Neutrophil (primary cell): Measurements from ENCODE around the gene POC1A.
"Not testable (repeated sequence)": the region's sequence is repeated elsewhere in the genome, so short reads cannot be mapped to it uniquely, and the experiment has no call there.

Experiments used
- H3K27ac ChIP-seq: fragments of 200-600 bp; sonication (generic); 2 replicates; pipeline ENCODE4 v1.5.1; 2016; ENCODE audit warnings: mild to moderate bottlenecking, moderate library complexity
- H3K27me3 ChIP-seq: fragments of 200-600 bp; sonication (generic); 2 replicates; pipeline ENCODE4 v1.6.0; 2016; ENCODE audit warnings: mild to moderate bottlenecking
- H3K36me3 ChIP-seq: fragments of 200-600 bp; sonication (generic); 2 replicates; pipeline ENCODE4 v1.5.1; 2017
- H3K4me1 ChIP-seq, 2 experiments: fragments of 200-600 bp in 1 of 2; sonication (generic) in 1 of 2; 1 replicate in 1 of 2; 2 replicates in 1 of 2; pipeline versions ENCODE4 v1.5.1 to v1.6.1; 2013 to 2016; ENCODE audit warnings: low read depth in 1 of 2, low read length in 1 of 2, mild to moderate bottlenecking in 1 of 2, moderate library complexity in 1 of 2; ENCODE audit not compliant: control insufficient read depth in 1 of 2, insufficient read depth in 1 of 2
- H3K4me3 ChIP-seq, 2 experiments: fragments of 200-600 bp in 1 of 2; sonication (generic) in 1 of 2; 1 replicate in 1 of 2; 2 replicates in 1 of 2; pipeline ENCODE4 v1.5.1; 2013 to 2016; ENCODE audit warnings: low read depth in 1 of 2, low read length in 1 of 2, mild to moderate bottlenecking in 1 of 2, moderate library complexity in 1 of 2
- H3K9me3 ChIP-seq: fragments of 200-600 bp; sonication (generic); 2 replicates; pipeline ENCODE4 v1.5.1; 2016
- CTCF ChIP-seq: fragments of 200-600 bp; sonication (generic); IDR thresholded peaks from 2 replicates; pipeline ENCODE4 v1.5.1; 2016; ENCODE audit warnings: antibody characterized with exemption

POC1A gene

DNA sequence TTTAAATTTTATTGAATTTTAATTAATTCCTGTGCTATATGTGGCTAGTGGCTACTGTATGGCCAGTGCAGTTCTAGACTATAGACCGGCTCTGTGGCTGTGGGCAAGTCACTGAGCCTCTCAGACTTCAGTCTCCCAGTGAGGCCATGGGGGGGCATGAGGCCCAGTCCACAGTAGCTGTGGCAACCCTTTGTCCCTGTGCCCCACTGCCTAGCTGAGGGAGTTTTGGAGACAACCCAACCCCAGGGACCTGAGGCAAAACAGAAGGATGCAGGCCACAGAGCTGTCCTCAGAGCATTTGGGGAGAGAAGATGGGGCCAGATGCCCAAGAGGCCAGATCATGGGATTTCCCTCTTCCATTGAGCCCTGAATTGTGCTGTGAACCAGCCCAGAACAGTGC lies 18.9 kb upstream of the POC1A start:
- Histone ChIP-seq H3K36me3 (no peaks in the 10 kb centered on the region), H3K27ac (no peak overlapping the region), H3K4me3 (no peak overlapping the region), H3K27me3 (no peaks in the 10 kb centered on the region), H3K4me1 (no peaks in the 10 kb centered on the region), H3K9me3 (no peaks in the 10 kb centered on the region)
- TF ChIP-seq CTCF, result no peak

DNA sequence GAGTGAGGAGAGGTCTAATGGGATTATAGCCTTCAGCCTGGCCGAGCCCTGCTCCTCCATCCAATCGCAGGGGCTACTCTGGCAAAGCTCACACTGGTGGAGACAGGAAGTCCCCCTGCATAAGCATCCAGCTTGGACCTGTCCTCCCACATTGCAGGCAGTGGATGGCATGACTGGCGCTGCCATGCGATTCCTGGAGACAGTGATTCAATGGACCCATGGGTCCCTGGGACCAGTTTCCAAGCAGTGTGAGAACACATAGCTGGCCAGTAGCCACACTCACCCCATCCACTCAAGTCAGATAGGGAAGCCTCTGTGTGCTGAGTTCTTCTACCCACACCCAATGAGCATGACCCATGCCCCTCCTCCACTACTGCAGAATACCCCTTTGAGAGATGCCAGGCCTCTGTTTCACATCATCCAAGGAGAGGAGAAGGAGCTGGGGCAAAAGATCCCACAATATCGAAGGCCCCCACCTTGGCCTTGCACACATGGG lies 18.1 kb upstream of the POC1A start:
- no peaks in the 10 kb centered on the region for H3K36me3 ChIP-seq
- no peak overlapping the region for H3K27ac ChIP-seq
- no peaks in the 10 kb centered on the region for H3K27me3 ChIP-seq
- no peak for TF ChIP-seq CTCF
- no peak overlapping the region for H3K4me3 ChIP-seq
- no peaks in the 10 kb centered on the region for H3K4me1 ChIP-seq
- no peaks in the 10 kb centered on the region for H3K9me3 ChIP-seq

- no peak overlapping the region for H3K27ac ChIP-seq
- H3K27me3 ChIP-seq, result no peaks in the 10 kb centered on the region
- no peaks in the 10 kb centered on the region for H3K9me3 ChIP-seq
- TF ChIP-seq CTCF, result no peak
- H3K4me3 ChIP-seq, result no peak overlapping the region
- H3K4me1 ChIP-seq, result no peaks in the 10 kb centered on the region
- H3K36me3 ChIP-seq, result no peaks in the 10 kb centered on the region
Measured at GRCh38 chr3:52171514-52172261, 17.5 kb upstream of the POC1A start.

DNA sequence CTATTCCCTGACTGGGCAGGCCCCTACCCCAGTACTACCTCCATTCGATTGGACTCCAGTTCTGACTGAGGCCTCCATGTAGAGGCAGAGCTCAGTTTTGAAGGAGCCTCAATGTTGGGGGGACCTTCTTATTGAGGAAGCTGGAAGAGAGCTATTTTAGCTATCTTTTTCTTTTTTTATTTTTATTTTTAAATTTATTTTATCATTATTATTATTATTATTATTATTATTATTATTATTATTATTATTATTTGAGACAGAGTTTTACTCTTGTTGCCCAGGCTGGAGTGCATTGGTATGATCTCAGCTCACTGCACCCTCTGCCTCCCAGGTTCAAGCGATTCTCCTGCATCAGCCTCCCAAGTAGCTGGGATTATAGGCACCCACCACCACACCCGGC lies 16.0 kb upstream of the POC1A start:
- not testable (repeated sequence) for H3K4me3 ChIP-seq, H3K27ac ChIP-seq, H3K4me1 ChIP-seq, H3K27me3 ChIP-seq, H3K9me3 ChIP-seq, H3K36me3 ChIP-seq

GRCh38 chr3:52167240-52167639 lies 13.0 kb upstream of the POC1A start:
- no peaks in the 10 kb centered on the region for H3K9me3 ChIP-seq
- H3K36me3 ChIP-seq, result no peaks in the 10 kb centered on the region
- no peak overlapping the region for H3K4me3 ChIP-seq
- H3K4me1 ChIP-seq, result no peaks in the 10 kb centered on the region
- no peaks in the 10 kb centered on the region for H3K27me3 ChIP-seq
- no peak overlapping the region for H3K27ac ChIP-seq
- TF ChIP-seq CTCF, result no peak

DNA sequence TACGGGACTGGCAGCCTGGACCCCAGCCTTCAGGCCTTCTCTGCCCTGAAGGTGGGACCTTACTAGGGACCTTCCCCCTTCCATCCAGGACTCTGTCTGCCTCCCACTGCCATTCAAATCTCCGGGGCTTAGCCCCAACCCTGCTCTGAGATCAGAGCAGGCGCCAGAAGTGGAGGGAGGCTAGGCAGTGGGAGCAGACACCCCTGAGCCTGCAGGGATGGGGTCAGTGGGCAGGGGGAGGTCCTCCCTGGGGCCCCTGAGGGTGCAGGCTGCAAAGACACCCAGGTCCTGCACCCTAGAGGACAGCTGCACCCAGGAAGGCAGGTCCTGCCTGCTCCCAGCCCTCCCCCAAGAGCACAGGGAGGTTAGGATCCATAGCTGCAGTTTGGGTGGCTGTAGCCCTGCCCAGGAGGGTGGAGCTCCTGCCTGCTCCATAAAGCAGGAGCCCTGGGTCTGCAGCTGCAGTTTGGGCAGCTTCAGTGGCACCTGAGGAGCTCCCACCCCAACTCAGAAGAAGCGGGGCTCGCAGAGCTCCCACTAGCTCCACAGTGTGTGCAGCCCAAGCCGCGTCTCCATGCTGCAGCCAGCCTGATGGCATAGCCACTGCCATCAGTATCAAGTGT lies 8.1 kb upstream of the POC1A start:
- H3K36me3 ChIP-seq, result no peaks in the 10 kb centered on the region
- no peaks in the 10 kb centered on the region for H3K9me3 ChIP-seq
- no peaks in the 10 kb centered on the region for H3K4me1 ChIP-seq
- H3K27ac ChIP-seq, result no peak overlapping the region
- no peak overlapping the region for H3K4me3 ChIP-seq
- no peak for TF ChIP-seq CTCF
- H3K27me3 ChIP-seq, result no peaks in the 10 kb centered on the region
